DND-41 (cell line): ENCODE measurements around the gene ESX1.

Experiments used
- EZH2 ChIP-seq: IDR thresholded peaks from 3 replicates; pipeline ENCODE4 v1.6.1; 2012; ENCODE audit warnings: borderline replicate concordance, low read depth, mild to moderate bottlenecking, moderate library complexity, low read length, inconsistent platforms; ENCODE audit not compliant: severe bottlenecking
- TF ChIP-seq, protein P1 (sequence below): IDR thresholded peaks from 2 replicates; pipeline ENCODE4 v1.5.1; 2012; ENCODE audit warnings: borderline replicate concordance, low read length, moderate library complexity, mild to moderate bottlenecking; ENCODE audit not compliant: poor library complexity, severe bottlenecking; ENCODE audit errors: extremely low read depth

DNA sequence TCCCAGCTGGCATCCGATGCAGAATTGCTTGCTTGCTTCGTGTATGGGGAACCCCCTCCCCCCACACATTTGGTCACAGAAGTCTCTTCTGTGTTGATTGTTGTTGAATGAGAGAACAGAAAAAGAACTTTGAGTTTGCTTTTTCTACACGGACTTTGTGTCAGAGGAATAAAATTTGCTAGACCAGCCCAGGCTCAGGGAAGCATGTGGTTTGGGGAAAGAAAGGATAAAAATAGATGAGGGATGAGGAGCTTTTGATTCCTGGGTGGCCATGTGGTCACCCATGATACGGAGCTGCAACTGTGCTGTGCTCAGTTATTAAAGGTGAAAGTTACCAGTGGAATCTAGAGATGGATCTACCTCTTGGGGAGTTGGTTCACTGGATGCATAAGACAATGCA is 34.2 kb upstream of the ESX1 start:
- TF ChIP-seq, protein P1, sequence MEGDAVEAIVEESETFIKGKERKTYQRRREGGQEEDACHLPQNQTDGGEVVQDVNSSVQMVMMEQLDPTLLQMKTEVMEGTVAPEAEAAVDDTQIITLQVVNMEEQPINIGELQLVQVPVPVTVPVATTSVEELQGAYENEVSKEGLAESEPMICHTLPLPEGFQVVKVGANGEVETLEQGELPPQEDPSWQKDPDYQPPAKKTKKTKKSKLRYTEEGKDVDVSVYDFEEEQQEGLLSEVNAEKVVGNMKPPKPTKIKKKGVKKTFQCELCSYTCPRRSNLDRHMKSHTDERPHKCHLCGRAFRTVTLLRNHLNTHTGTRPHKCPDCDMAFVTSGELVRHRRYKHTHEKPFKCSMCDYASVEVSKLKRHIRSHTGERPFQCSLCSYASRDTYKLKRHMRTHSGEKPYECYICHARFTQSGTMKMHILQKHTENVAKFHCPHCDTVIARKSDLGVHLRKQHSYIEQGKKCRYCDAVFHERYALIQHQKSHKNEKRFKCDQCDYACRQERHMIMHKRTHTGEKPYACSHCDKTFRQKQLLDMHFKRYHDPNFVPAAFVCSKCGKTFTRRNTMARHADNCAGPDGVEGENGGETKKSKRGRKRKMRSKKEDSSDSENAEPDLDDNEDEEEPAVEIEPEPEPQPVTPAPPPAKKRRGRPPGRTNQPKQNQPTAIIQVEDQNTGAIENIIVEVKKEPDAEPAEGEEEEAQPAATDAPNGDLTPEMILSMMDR = no peak
- no peak for TF ChIP-seq EZH2
